Measurements from ENCODE around the gene PHACTR3.
A peak's percentile ranks its signal among the peaks of the same experiment; 100 is the strongest.

Gene PHACTR3

DNA sequence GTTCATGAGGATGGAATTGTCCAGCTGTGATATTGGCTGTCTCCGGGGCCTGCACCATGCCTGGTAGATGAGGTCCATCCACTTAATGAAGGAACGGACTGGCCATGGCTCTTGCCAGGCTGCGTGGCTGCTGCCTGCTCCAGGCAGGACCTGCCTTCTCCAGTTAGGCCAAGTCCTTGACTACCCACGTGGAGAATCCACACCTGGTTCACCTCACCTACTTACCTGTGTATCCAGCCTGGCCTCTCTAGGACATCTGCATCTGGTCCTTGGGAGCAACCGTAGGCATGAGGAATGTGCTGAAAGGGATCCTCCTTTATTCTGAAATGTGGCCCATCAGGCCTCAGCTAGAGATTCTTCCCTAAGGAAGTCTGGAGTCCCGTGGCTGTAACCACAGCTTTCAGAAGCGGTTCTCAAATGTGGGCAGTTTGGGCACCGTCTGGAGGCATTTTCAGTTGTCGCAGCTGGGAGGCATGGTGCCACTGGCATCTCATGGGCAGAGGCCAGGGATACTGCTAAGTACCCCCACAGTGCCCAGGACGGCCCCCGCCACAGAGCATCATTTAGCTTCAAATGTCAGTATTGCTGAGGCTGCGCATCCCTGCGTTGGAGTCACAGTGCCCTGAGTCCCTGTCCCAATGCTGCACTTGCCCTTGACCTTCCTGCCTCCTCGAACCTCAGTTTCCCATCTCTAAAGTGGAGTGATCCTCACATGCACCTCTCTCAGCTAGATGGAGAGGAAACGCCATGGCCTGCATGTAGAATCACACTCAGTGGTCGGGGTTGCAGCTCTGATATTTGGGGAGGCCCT, 67.5 kb downstream of the PHACTR3 start:
- H3K4me3 ChIP-seq (ENCODE audit: low read length), result no peak overlapping the region
- no peak for DNase-seq (ENCODE audit: low read depth)
- TF ChIP-seq, protein P1, sequence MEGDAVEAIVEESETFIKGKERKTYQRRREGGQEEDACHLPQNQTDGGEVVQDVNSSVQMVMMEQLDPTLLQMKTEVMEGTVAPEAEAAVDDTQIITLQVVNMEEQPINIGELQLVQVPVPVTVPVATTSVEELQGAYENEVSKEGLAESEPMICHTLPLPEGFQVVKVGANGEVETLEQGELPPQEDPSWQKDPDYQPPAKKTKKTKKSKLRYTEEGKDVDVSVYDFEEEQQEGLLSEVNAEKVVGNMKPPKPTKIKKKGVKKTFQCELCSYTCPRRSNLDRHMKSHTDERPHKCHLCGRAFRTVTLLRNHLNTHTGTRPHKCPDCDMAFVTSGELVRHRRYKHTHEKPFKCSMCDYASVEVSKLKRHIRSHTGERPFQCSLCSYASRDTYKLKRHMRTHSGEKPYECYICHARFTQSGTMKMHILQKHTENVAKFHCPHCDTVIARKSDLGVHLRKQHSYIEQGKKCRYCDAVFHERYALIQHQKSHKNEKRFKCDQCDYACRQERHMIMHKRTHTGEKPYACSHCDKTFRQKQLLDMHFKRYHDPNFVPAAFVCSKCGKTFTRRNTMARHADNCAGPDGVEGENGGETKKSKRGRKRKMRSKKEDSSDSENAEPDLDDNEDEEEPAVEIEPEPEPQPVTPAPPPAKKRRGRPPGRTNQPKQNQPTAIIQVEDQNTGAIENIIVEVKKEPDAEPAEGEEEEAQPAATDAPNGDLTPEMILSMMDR (conservative IDR thresholded peaks at IDR 0.05; ENCODE audit: low read length), result no peak

DNA sequence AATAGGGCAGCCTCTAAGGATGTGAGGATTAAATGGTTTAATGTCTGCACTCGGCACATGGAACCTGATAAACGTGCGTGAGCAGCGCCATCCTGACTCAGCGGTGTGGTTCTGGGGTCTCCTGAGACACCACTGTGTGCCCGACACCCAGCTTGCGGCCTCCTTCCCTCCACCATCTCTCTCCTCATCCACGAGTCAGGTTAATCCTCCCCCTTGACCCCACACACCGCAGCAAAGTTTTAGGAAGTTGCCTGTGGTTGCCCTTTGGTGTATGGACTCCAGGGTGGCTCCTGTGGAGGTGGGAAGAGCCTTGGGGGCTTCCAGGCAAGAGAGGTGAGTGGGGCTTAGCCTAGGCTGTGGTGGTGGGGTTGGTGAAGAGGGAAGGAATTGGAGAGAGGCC, 68.2 kb downstream of the PHACTR3 start:
- TF ChIP-seq, protein P1 (conservative IDR thresholded peaks at IDR 0.05; ENCODE audit: low read length), result no peak
- no peak overlapping the region for H3K4me3 ChIP-seq (ENCODE audit: low read length)
- no peak for DNase-seq (ENCODE audit: low read depth)

DNA sequence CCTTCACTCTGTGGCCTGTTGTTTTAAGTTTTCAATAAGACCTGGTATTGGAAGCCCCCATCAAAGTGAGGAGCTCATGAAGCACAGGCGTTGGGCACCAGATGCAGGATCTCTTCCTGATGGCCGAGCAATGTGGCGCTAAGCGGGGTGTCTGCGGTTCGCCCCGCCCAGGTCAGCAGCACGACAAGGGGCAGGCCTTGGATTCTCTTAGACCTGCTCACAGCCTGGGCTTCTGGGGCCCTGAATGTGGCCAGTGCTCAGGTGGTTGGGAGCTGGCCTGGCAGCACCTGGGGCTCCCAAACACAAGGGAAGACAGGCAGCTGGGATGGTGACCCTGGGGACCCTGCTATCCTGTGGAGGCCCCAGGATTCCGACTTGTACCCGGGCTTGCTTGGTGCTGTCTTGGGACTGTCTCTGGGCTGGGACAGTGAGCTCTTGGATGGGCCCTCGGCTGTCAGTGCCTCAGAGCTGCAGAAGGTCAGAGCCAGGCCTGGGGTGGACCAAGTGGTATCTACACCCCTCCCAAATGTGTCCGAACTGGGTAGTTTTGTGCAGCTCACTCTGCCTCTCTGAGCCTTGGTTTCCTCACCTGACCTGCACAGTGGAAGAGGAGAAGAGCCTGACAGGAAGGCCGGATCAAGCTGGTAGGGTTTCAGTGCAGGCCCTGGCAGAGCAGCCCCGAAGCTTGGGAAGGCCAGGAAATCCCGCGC, 69.1 kb downstream of the PHACTR3 start:
- H3K4me3 ChIP-seq (ENCODE audit: low read length), result no peak overlapping the region
- TF ChIP-seq, protein P1 (conservative IDR thresholded peaks at IDR 0.05; ENCODE audit: low read length), result no peak
- DNase-seq (ENCODE audit: low read depth), result no peak

DNA sequence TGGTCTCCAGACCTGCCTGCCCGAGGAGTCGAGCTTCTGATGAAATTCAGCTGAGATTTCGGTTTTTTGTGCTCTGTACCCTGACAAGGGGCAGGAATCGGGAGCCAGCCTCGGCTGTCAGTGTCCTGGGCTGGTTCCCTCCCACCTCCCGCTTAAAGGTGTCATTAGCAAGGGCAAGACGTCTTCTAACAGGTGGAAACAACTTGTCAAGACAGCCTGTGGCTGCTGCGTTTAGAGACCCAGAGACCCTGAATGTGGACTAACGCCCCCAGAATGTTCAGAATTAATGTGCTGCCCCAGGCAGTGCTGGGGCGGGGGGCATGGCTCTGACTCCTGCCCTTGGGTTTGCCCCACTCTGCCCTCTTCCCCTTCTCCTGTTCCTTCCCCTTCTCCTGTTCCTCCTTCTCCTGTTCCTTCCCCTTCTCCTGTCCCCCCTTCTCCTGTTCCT, 69.7 kb downstream of the PHACTR3 start:
- TF ChIP-seq, protein P1 (conservative IDR thresholded peaks at IDR 0.05; ENCODE audit: low read length), result no peak
- H3K4me3 ChIP-seq (ENCODE audit: low read length), result no peak overlapping the region
- DNase-seq (ENCODE audit: low read depth), result no peak

DNA sequence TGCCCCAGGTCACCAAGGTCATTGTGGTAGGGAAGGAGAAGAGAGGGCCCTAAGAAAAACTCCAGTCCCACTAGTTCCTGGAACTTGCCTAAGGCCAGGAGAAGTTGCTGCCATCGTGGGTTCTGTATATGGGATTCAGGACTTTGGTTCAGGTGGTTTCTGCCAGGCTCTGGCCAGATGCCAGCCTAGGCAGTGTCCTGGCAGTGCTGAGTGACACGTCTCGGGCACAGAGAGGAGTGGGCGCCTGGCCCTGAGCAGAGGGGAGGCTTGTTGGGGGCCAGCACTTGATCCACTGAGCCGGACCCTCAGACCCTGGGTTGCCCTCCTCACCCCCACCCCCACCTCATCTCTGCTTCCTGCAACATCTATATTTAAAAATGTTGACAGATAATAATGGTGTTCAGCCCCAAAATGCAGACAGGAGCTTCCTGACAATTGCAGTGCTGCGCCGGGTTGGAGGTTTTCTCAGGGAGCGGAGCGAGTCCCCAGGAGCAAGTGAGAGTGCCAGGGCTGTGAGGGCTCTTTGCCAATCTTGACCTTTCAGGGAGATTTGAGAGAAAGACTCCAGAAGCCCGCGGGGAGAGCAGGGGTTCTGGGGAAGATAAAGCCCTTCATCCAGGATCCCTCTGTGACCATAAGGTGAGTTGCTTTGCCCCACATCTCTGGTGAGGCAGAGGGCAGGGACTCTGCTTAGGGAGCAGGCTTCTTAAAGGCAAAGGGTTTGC, 71.9 kb downstream of the PHACTR3 start:
- DNase-seq (ENCODE audit: low read depth), result no peak
- H3K4me3 ChIP-seq (ENCODE audit: low read length), result no peak overlapping the region
- TF ChIP-seq, protein P1 (conservative IDR thresholded peaks at IDR 0.05; ENCODE audit: low read length), result no peak

DNA sequence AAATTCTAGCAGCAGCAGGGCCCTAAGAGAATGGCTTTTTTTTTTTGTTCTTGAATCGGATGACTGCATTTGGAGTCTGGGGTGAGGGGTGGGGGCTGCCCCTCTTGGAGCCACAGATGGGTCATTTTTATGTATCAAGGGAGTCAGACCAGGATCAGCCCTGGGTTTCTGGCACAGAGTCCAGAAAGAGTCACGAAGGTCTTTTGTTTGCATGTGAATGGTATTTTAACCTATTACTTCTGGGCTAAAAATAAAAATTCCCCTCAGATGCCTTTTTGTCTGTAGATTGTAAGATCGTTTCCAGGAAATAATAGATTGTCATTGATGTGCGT, 72.5 kb downstream of the PHACTR3 start:
- no peak overlapping the region for H3K4me3 ChIP-seq (ENCODE audit: low read length)
- TF ChIP-seq, protein P1 (conservative IDR thresholded peaks at IDR 0.05; ENCODE audit: low read length), result no peak
- peak; percentile 2 for DNase-seq (ENCODE audit: low read depth)
